Stimulated activated CD4-positive, alpha-beta T cell treated with anti-CD3 and anti-CD28 coated beads, TNF-alpha, amount 100 ng/mL, for 4 hours (primary cell): ENCODE results near the gene NDFIP2.

ENCODE experiments used
- DNase-seq, 3 experiments: peaks; one replicate each; pipeline ENCODE4 v3.0.0-alpha.2; 2020; ENCODE audit warnings: low read depth in 3 of 3

Gene NDFIP2

GRCh38 chr13:79496188-79496587, 15.2 kb downstream of the NDFIP2 start:
- DNase-seq, result no peak

- DNase-seq, result no peak
These were observed 16.1 kb downstream of the NDFIP2 start for GRCh38 chr13:79497064-79497463.

- no peak for DNase-seq
These were observed 16.9 kb downstream of the NDFIP2 start for GRCh38 chr13:79497852-79498251.

GRCh38 chr13:79500829-79501228, 19.9 kb downstream of the NDFIP2 start:
- no peak for DNase-seq

GRCh38 chr13:79501538-79502232, 20.7 kb downstream of the NDFIP2 start:
- DNase-seq, result no peak

GRCh38 chr13:79502859-79503468, 22.0 kb downstream of the NDFIP2 start:
- no peak for DNase-seq

GRCh38 chr13:79503473-79504017, 22.6 kb downstream of the NDFIP2 start:
- no peak for DNase-seq

- no peak for DNase-seq
These were observed 27.4 kb downstream of the NDFIP2 start for GRCh38 chr13:79508224-79508961.

- no peak for DNase-seq
These were observed 30.7 kb downstream of the NDFIP2 start for GRCh38 chr13:79511611-79512010.

GRCh38 chr13:79512950-79513349, 32.0 kb downstream of the NDFIP2 start:
- DNase-seq, result no peak

- no peak for DNase-seq
These were observed 35.6 kb downstream of the NDFIP2 start for GRCh38 chr13:79516595-79516994.

- no peak for DNase-seq
These were observed 38.3 kb downstream of the NDFIP2 start for GRCh38 chr13:79519255-79519654.

GRCh38 chr13:79522583-79522982, 41.6 kb downstream of the NDFIP2 start:
- DNase-seq, result no peak

- no peak for DNase-seq
These were observed 44.3 kb downstream of the NDFIP2 start for GRCh38 chr13:79525064-79525857.

GRCh38 chr13:79527698-79528097, 46.7 kb downstream of the NDFIP2 start:
- no peak for DNase-seq

- DNase-seq, result no peak
These were observed 47.4 kb downstream of the NDFIP2 start for GRCh38 chr13:79528356-79528755.

- DNase-seq, result no peak
These were observed 47.8 kb downstream of the NDFIP2 start for GRCh38 chr13:79528759-79529191.

GRCh38 chr13:79529817-79530216, 48.9 kb downstream of the NDFIP2 start:
- DNase-seq, result no peak

GRCh38 chr13:79530270-79530669, 49.3 kb downstream of the NDFIP2 start:
- DNase-seq, result no peak

GRCh38 chr13:79531542-79532254, 50.7 kb downstream of the NDFIP2 start:
- no peak for DNase-seq

- DNase-seq, result no peak
These were observed 51.6 kb downstream of the NDFIP2 start for GRCh38 chr13:79532576-79532975.
